ENCODE data around the gene JMJD8.

JMJD8 gene

GRCh38 chr16:658679-659571 is 25.2 kb downstream of the JMJD8 start:
- H3K27me3 ChIP-seq (ENCODE audit: control insufficient read depth in 1 of 2, insufficient read depth in 2 of 2, low read length in 2 of 2) = no peaks in the 10 kb centered on the region
- no peak overlapping the region for H3K27ac ChIP-seq (ENCODE audit: low read depth, low read length)
- peaks cover 11% of the 10 kb centered on the region for H3K4me1 ChIP-seq (ENCODE audit: insufficient read depth, low read length)
- H3K9ac ChIP-seq (ENCODE audit: low read length) = no peak overlapping the region
- no peak overlapping the region for H3K4me3 ChIP-seq (ENCODE audit: low read depth in 1 of 2, low read length in 2 of 2)
- H3K9me3 ChIP-seq (ENCODE audit: low read length) = no peaks in the 10 kb centered on the region
- H3K36me3 ChIP-seq (ENCODE audit: insufficient read depth, low read length) = no peaks in the 10 kb centered on the region

- Histone ChIP-seq H3K9me3 (ENCODE audit: low read length) (no peaks in the 10 kb centered on the region), H3K27ac (ENCODE audit: low read depth, low read length) (no peak overlapping the region), H3K36me3 (ENCODE audit: insufficient read depth, low read length) (no peaks in the 10 kb centered on the region), H3K27me3 (ENCODE audit: control insufficient read depth in 1 of 2, insufficient read depth in 2 of 2, low read length in 2 of 2) (no peaks in the 10 kb centered on the region), H3K4me3 (ENCODE audit: low read depth in 1 of 2, low read length in 2 of 2) (no peak overlapping the region), H3K4me1 (ENCODE audit: insufficient read depth, low read length) (peaks cover 11% of the 10 kb centered on the region), H3K9ac (ENCODE audit: low read length) (no peak overlapping the region)
Measured at GRCh38 chr16:657487-657886, 26.6 kb downstream of the JMJD8 start.

GRCh38 chr16:654034-654433 is 30.1 kb downstream of the JMJD8 start:
- Histone ChIP-seq H3K4me3 (ENCODE audit: low read depth in 1 of 2, low read length in 2 of 2) (no peak overlapping the region), H3K4me1 (ENCODE audit: insufficient read depth, low read length) (peaks cover 9% of the 10 kb centered on the region), H3K27ac (ENCODE audit: low read depth, low read length) (no peak overlapping the region), H3K27me3 (ENCODE audit: control insufficient read depth in 1 of 2, insufficient read depth in 2 of 2, low read length in 2 of 2) (no peaks in the 10 kb centered on the region), H3K9ac (ENCODE audit: low read length) (no peak overlapping the region), H3K36me3 (ENCODE audit: insufficient read depth, low read length) (no peaks in the 10 kb centered on the region), H3K9me3 (ENCODE audit: low read length) (no peaks in the 10 kb centered on the region)

- Histone ChIP-seq H3K9ac (ENCODE audit: low read length) (no peak overlapping the region), H3K4me1 (ENCODE audit: insufficient read depth, low read length) (peaks cover 18% of the 10 kb centered on the region), H3K4me3 (ENCODE audit: low read depth in 1 of 2, low read length in 2 of 2) (no peak overlapping the region), H3K27me3 (ENCODE audit: control insufficient read depth in 1 of 2, insufficient read depth in 2 of 2, low read length in 2 of 2) (no peaks in the 10 kb centered on the region), H3K36me3 (ENCODE audit: insufficient read depth, low read length) (no peaks in the 10 kb centered on the region), H3K9me3 (ENCODE audit: low read length) (no peaks in the 10 kb centered on the region), H3K27ac (ENCODE audit: low read depth, low read length) (no peak overlapping the region)
Measured at GRCh38 chr16:652454-653305, 31.5 kb downstream of the JMJD8 start.

GRCh38 chr16:651844-652243 is 32.3 kb downstream of the JMJD8 start:
- no peaks in the 10 kb centered on the region for H3K36me3 ChIP-seq (ENCODE audit: insufficient read depth, low read length)
- no peak overlapping the region for H3K4me3 ChIP-seq (ENCODE audit: low read depth in 1 of 2, low read length in 2 of 2)
- no peak overlapping the region for H3K9ac ChIP-seq (ENCODE audit: low read length)
- peaks cover 25% of the 10 kb centered on the region for H3K4me1 ChIP-seq (ENCODE audit: insufficient read depth, low read length)
- H3K27me3 ChIP-seq (ENCODE audit: control insufficient read depth in 1 of 2, insufficient read depth in 2 of 2, low read length in 2 of 2) = no peaks in the 10 kb centered on the region
- H3K9me3 ChIP-seq (ENCODE audit: low read length) = no peaks in the 10 kb centered on the region
- H3K27ac ChIP-seq (ENCODE audit: low read depth, low read length) = no peak overlapping the region

- H3K9ac ChIP-seq (ENCODE audit: low read length) = no peak overlapping the region
- peaks cover 27% of the 10 kb centered on the region for H3K4me1 ChIP-seq (ENCODE audit: insufficient read depth, low read length)
- no peaks in the 10 kb centered on the region for H3K36me3 ChIP-seq (ENCODE audit: insufficient read depth, low read length)
- peak overlapping the region; percentile 86 to 95 for H3K4me3 ChIP-seq (ENCODE audit: low read depth in 1 of 2, low read length in 2 of 2)
- peak overlapping the region; percentile 92 for H3K27ac ChIP-seq (ENCODE audit: low read depth, low read length)
- H3K9me3 ChIP-seq (ENCODE audit: low read length) = no peaks in the 10 kb centered on the region
- H3K27me3 ChIP-seq (ENCODE audit: control insufficient read depth in 1 of 2, insufficient read depth in 2 of 2, low read length in 2 of 2) = no peaks in the 10 kb centered on the region
Measured at GRCh38 chr16:649631-650030, 34.5 kb downstream of the JMJD8 start.

- no peaks in the 10 kb centered on the region for H3K36me3 ChIP-seq (ENCODE audit: insufficient read depth, low read length)
- H3K9ac ChIP-seq (ENCODE audit: low read length) = peak within 1 kb of the TSS; percentile 86
- peaks cover 27% of the 10 kb centered on the region for H3K4me1 ChIP-seq (ENCODE audit: insufficient read depth, low read length)
- no peaks in the 10 kb centered on the region for H3K27me3 ChIP-seq (ENCODE audit: control insufficient read depth in 1 of 2, insufficient read depth in 2 of 2, low read length in 2 of 2)
- H3K27ac ChIP-seq (ENCODE audit: low read depth, low read length) = peak within 1 kb of the TSS; percentile 92
- peak within 1 kb of the TSS; percentile 86 to 95 for H3K4me3 ChIP-seq (ENCODE audit: low read depth in 1 of 2, low read length in 2 of 2)
- no peaks in the 10 kb centered on the region for H3K9me3 ChIP-seq (ENCODE audit: low read length)
Measured at GRCh38 chr16:648781-649589, 35.1 kb downstream of the JMJD8 start, which contains the start of gene WDR90. Gene WDR90, plus strand, starts transcription at chr16:649365. Its CDS starts 52 bp downstream, at chr16:649417.

GRCh38 chr16:648071-648780 is 35.9 kb downstream of the JMJD8 start:
- peak overlapping the region; percentile 86 to 95 for H3K4me3 ChIP-seq (ENCODE audit: low read depth in 1 of 2, low read length in 2 of 2)
- peak overlapping the region; percentile 92 for H3K27ac ChIP-seq (ENCODE audit: low read depth, low read length)
- H3K27me3 ChIP-seq (ENCODE audit: control insufficient read depth in 1 of 2, insufficient read depth in 2 of 2, low read length in 2 of 2) = no peaks in the 10 kb centered on the region
- H3K9ac ChIP-seq (ENCODE audit: low read length) = peak overlapping the region; percentile 86
- no peaks in the 10 kb centered on the region for H3K9me3 ChIP-seq (ENCODE audit: low read length)
- H3K4me1 ChIP-seq (ENCODE audit: insufficient read depth, low read length) = peaks cover 28% of the 10 kb centered on the region
- H3K36me3 ChIP-seq (ENCODE audit: insufficient read depth, low read length) = no peaks in the 10 kb centered on the region

GRCh38 chr16:647173-647902 is 36.8 kb downstream of the JMJD8 start:
- Histone ChIP-seq H3K27me3 (ENCODE audit: control insufficient read depth in 1 of 2, insufficient read depth in 2 of 2, low read length in 2 of 2) (no peaks in the 10 kb centered on the region), H3K9ac (ENCODE audit: low read length) (no peak overlapping the region), H3K27ac (ENCODE audit: low read depth, low read length) (peak overlapping the region; percentile 92), H3K4me1 (ENCODE audit: insufficient read depth, low read length) (peaks cover 36% of the 10 kb centered on the region), H3K36me3 (ENCODE audit: insufficient read depth, low read length) (no peaks in the 10 kb centered on the region), H3K9me3 (ENCODE audit: low read length) (no peaks in the 10 kb centered on the region), H3K4me3 (ENCODE audit: low read depth in 1 of 2, low read length in 2 of 2) (no peak overlapping the region)

- no peak overlapping the region for H3K27ac ChIP-seq (ENCODE audit: low read depth, low read length)
Measured at GRCh38 chr16:646679-647172, 37.4 kb downstream of the JMJD8 start.

More at GRCh38 chr16:646679-647172, 37.4 kb downstream of the JMJD8 start:
- Histone ChIP-seq H3K27me3 (ENCODE audit: control insufficient read depth in 1 of 2, insufficient read depth in 2 of 2, low read length in 2 of 2) (no peaks in the 10 kb centered on the region), H3K36me3 (ENCODE audit: insufficient read depth, low read length) (no peaks in the 10 kb centered on the region), H3K4me3 (ENCODE audit: low read depth in 1 of 2, low read length in 2 of 2) (no peak overlapping the region), H3K9me3 (ENCODE audit: low read length) (no peaks in the 10 kb centered on the region), H3K4me1 (ENCODE audit: insufficient read depth, low read length) (peaks cover 36% of the 10 kb centered on the region), H3K9ac (ENCODE audit: low read length) (no peak overlapping the region)

Data from muscle layer of colon (tissue), 2 donors.